MM.1S (cell line): ENCODE results near the gene CUBN.

Experiments used
- DNase-seq: peaks from one replicate; pipeline ENCODE4 v3.0.0-alpha.2; 2015
- H2AFZ ChIP-seq: fragments of 300-600 bp; sonication (generic); 2 replicates; pipeline ENCODE4 v1.6.0; 2016; ENCODE audit warnings: antibody characterized with exemption, low read length
- H3F3A ChIP-seq: fragments of 300-600 bp; sonication (generic); 2 replicates; pipeline ENCODE4 v1.6.1; 2016; ENCODE audit warnings: mild to moderate bottlenecking, antibody characterized with exemption, low read length, moderate library complexity, mixed read lengths; ENCODE audit not compliant: insufficient read depth
- H3K27ac ChIP-seq: fragments of 300-600 bp; sonication (generic); 2 replicates; pipeline ENCODE4 v1.5.1; 2016; ENCODE audit warnings: mild to moderate bottlenecking, low read length
- H3K27me3 ChIP-seq: fragments of 300-600 bp; sonication (generic); replicated peaks from 2 replicates; pipeline ENCODE4 v1.6.0; 2016; ENCODE audit warnings: low read length; ENCODE audit not compliant: insufficient read depth
- H3K36me3 ChIP-seq: fragments of 300-600 bp; sonication (generic); replicated peaks from 2 replicates; pipeline ENCODE4 v1.6.1; 2016; ENCODE audit warnings: mild to moderate bottlenecking, low read length, mixed read lengths; ENCODE audit not compliant: insufficient read depth
- H3K4me1 ChIP-seq: fragments of 300-600 bp; sonication (generic); 2 replicates; pipeline ENCODE4 v1.6.1; 2016; ENCODE audit warnings: low read length, mixed read lengths
- H3K4me2 ChIP-seq: fragments of 300-600 bp; sonication (generic); 2 replicates; pipeline ENCODE4 v1.6.0; 2016; ENCODE audit warnings: low read depth, low read length
- H3K4me3 ChIP-seq: fragments of 300-600 bp; sonication (generic); 2 replicates; pipeline ENCODE4 v1.5.1; 2016; ENCODE audit warnings: low read length, mixed read lengths
- H3K79me2 ChIP-seq: fragments of 300-600 bp; sonication (generic); 2 replicates; pipeline ENCODE4 v1.6.1; 2016; ENCODE audit warnings: mixed run types, low read length, mixed read lengths
- H3K9ac ChIP-seq: fragments of 300-600 bp; sonication (generic); 2 replicates; pipeline ENCODE4 v1.6.1; 2016; ENCODE audit warnings: low read length, mixed read lengths
- H3K9me2 ChIP-seq: fragments of 300-600 bp; sonication (generic); replicated peaks from 2 replicates; pipeline ENCODE4 v1.6.1; 2016; ENCODE audit warnings: mild to moderate bottlenecking, low read length, mixed read lengths; ENCODE audit not compliant: insufficient read depth
- H3K9me3 ChIP-seq: fragments of 300-600 bp; sonication (generic); replicated peaks from 2 replicates; pipeline ENCODE4 v1.6.1; 2016; ENCODE audit warnings: mild to moderate bottlenecking, low read length, mixed read lengths; ENCODE audit not compliant: insufficient read depth
- H4K20me1 ChIP-seq: fragments of 300-600 bp; sonication (generic); 2 replicates; pipeline ENCODE4 v1.6.1; 2016; ENCODE audit warnings: mild to moderate bottlenecking, low read length, moderate library complexity, mixed read lengths; ENCODE audit not compliant: insufficient read depth
- EZH2 ChIP-seq: fragments of 300-600 bp; sonication (generic); optimal IDR thresholded peaks from 2 replicates; pipeline ENCODE3; 2017; ENCODE audit warnings: low read depth, mild to moderate bottlenecking, antibody characterized with exemption, low read length, mixed read lengths
- EZH2phosphoT487 ChIP-seq: fragments of 300-600 bp; sonication (generic); IDR thresholded peaks from 2 replicates; pipeline ENCODE4 v1.6.1; 2018; ENCODE audit warnings: antibody characterized with exemption, low read length
- TF ChIP-seq, protein P1 (sequence below): fragments of 300-600 bp; sonication (generic); IDR thresholded peaks from 2 replicates; pipeline ENCODE4 v1.5.1; 2016; ENCODE audit warnings: antibody characterized with exemption, low read length, mixed read lengths

Gene CUBN

DNA sequence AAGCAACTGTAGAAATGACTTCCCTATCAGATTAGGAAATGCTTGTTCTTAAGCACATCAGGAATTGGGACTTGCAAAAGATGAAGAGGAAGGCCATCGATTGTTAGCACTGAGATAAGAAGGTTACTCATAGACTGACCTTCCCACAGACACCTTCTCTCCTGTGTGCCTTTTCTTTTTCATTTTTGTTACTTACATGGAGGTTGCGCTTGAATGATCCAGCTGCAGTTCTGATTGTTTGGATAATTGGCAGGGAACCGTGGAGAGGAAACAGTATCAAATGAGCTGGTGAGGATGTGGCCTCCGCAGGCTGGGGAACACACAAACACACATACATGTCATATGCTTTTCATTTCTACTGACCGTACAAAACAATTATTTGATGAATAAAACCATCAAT, 177.5 kb downstream of the CUBN start:
- TF ChIP-seq, protein P1, sequence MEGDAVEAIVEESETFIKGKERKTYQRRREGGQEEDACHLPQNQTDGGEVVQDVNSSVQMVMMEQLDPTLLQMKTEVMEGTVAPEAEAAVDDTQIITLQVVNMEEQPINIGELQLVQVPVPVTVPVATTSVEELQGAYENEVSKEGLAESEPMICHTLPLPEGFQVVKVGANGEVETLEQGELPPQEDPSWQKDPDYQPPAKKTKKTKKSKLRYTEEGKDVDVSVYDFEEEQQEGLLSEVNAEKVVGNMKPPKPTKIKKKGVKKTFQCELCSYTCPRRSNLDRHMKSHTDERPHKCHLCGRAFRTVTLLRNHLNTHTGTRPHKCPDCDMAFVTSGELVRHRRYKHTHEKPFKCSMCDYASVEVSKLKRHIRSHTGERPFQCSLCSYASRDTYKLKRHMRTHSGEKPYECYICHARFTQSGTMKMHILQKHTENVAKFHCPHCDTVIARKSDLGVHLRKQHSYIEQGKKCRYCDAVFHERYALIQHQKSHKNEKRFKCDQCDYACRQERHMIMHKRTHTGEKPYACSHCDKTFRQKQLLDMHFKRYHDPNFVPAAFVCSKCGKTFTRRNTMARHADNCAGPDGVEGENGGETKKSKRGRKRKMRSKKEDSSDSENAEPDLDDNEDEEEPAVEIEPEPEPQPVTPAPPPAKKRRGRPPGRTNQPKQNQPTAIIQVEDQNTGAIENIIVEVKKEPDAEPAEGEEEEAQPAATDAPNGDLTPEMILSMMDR: no peak
- TF ChIP-seq EZH2phosphoT487 (no peak), EZH2 (no peak)
- no peaks in the 10 kb centered on the region for H3K9me2 ChIP-seq
- no peak overlapping the region for H2AFZ ChIP-seq
- no peak overlapping the region for H3K9ac ChIP-seq
- H3K36me3 ChIP-seq: no peaks in the 10 kb centered on the region
- H3K27me3 ChIP-seq: no peaks in the 10 kb centered on the region
- H3K79me2 ChIP-seq: no peaks in the 10 kb centered on the region
- no peak for DNase-seq
- H3K9me3 ChIP-seq: no peaks in the 10 kb centered on the region
- no peaks in the 10 kb centered on the region for H3K4me1 ChIP-seq
- no peaks in the 10 kb centered on the region for H3F3A ChIP-seq
- no peak overlapping the region for H3K4me2 ChIP-seq
- H4K20me1 ChIP-seq: no peaks in the 10 kb centered on the region
- H3K4me3 ChIP-seq: no peak overlapping the region
- no peak overlapping the region for H3K27ac ChIP-seq

DNA sequence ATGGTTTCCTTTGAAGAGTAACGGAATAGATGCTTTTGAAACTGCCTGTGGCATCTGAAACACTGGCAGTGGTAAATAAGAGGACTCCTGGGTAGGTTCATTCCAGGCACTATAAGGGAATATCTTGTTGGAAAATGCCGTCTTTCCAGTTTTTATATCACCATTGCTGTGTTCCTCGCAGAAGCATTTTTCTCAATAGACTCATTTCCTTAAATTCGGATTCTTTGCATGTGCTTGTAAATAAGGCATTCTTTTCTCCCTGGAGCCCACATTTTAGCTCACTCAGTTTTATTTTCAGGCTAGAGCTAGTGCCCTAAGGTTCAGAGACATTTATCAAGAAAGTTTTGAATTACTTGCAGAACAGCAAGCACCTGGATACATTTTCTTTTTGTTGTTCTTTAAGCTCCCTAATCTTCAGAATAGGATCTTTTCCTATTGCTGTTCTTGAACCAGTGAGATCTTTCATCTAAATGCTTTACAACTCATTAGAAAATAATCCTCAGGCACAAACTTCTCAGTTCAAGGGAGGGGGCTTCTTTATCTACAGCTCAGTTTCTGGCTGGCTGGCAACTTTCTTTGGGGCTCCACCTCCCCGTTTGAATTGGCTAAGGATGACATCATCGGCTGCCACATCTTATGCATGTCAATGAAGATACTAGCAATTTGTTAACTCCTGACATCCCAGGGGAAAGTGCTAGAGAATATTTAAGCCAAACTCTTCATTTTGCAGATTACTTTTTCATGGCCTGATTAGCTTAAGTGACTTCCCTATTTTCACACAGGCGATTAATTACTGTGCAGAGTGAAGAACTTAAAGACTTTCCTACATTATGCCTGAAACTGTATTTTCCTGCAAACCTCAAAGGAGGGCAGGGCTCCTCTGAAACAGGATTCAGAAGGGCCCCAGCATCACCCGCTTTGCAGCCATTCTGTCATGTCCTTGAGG, 178.7 kb downstream of the CUBN start:
- Histone ChIP-seq H3K9ac (no peak overlapping the region), H3F3A (no peaks in the 10 kb centered on the region), H3K27ac (no peak overlapping the region), H3K4me2 (no peak overlapping the region), H4K20me1 (no peaks in the 10 kb centered on the region), H3K79me2 (no peaks in the 10 kb centered on the region), H3K36me3 (no peaks in the 10 kb centered on the region), H3K27me3 (no peaks in the 10 kb centered on the region), H3K4me1 (no peaks in the 10 kb centered on the region), H3K4me3 (no peak overlapping the region), H3K9me3 (no peaks in the 10 kb centered on the region), H2AFZ (no peak overlapping the region), H3K9me2 (no peaks in the 10 kb centered on the region)
- DNase-seq: no peak
- TF ChIP-seq EZH2phosphoT487 (no peak), EZH2 (no peak)
- TF ChIP-seq, protein P1: no peak

DNA sequence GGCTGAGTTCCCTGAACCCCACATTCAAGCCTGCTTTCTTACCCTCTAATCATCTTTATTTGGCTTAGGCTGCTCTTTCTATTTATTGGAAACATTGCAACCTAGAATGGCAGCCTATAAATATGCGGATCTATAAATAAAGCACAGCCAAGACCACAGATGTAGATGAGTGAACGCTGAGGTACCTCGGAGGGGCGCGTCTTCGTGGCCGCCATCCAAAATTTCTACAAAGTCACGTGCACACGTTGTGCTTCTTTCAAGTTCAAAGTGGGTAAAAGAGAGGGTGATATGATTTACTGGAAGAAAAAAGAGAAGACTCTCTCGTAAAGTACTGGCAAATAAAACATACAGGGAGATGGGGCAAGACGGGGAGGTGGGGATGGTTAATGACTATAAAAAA, 179.8 kb downstream of the CUBN start:
- Histone ChIP-seq H2AFZ (no peak overlapping the region), H3K36me3 (no peaks in the 10 kb centered on the region), H3K27me3 (no peaks in the 10 kb centered on the region), H3K4me2 (no peak overlapping the region), H4K20me1 (no peaks in the 10 kb centered on the region), H3K79me2 (no peaks in the 10 kb centered on the region), H3K9me3 (no peaks in the 10 kb centered on the region), H3K27ac (no peak overlapping the region), H3K9me2 (no peaks in the 10 kb centered on the region), H3K4me1 (no peaks in the 10 kb centered on the region), H3F3A (no peaks in the 10 kb centered on the region), H3K9ac (no peak overlapping the region), H3K4me3 (no peak overlapping the region)
- TF ChIP-seq, protein P1: no peak
- TF ChIP-seq EZH2phosphoT487: no peak
- TF ChIP-seq EZH2: no peak
- no peak for DNase-seq
